GM12878 (cell line): ENCODE measurements around the gene OLA1. TPM values are rescaled to one million over a fixed set of nuclear protein-coding genes. Genes with fewer than 3 reads are reported as not detected.

Experiments
- ATAC-seq: fragments of 200-7000 bp; cut with Tn5 transposase; 3 replicates; pipeline ENCODE4 v1.9.1; 2020; ENCODE audit warnings: mild to moderate bottlenecking, moderate library complexity
- BruUV-seq: library from RNA; stranded (reverse); fragments of 400-500 nt; replicated peaks from 2 replicates; lab custom pipeline; 2021; lab: Mats Ljungman, UMichigan
- CTCF ChIA-PET: fragments of 300-600 bp; sonication (Branson Sonifier 250); formaldehyde crosslinking; extraction: SDS; loops from one replicate; lab custom pipeline; 2021; ENCODE audit warnings: inconsistent platforms; lab: Yijun Ruan, JAX
- POLR2A ChIA-PET: fragments of 350-600 bp; formaldehyde crosslinking; extraction: SDS; loops from one replicate; lab custom pipeline; 2021; ENCODE audit warnings: inconsistent platforms; lab: Charles Lee
- RAD21 ChIA-PET: fragments of 300-600 bp; sonication (Branson Sonifier 250); formaldehyde crosslinking; loops from one replicate; lab custom pipeline; 2023; ENCODE audit warnings: antibody characterized with exemption; ENCODE audit not compliant: unreplicated experiment; lab: Charles Lee
- SMC1A ChIA-PET: fragments of 300-600 bp; sonication (Branson Sonifier 250); formaldehyde crosslinking; loops from one replicate; lab custom pipeline; 2023; ENCODE audit not compliant: unreplicated experiment, uncharacterized antibody; lab: Charles Lee
- DNase-seq: peaks from one replicate; pipeline ENCODE4 v3.0.0-alpha.2; 2011; ENCODE audit warnings: low read depth, low spot score
- FAIRE-seq: peaks from 3 replicates; lab custom pipeline; 2011; peaks lifted over from hg19 to GRCh38; lab: Jason Lieb, UNC
- H2AFZ ChIP-seq: 2 replicates; pipeline ENCODE4 v1.6.0; 2011; ENCODE audit warnings: low read depth, low read length, control low read depth; ENCODE audit not compliant: control insufficient read depth
- H3K27ac ChIP-seq: 2 replicates; pipeline ENCODE4 v1.5.1; 2011; ENCODE audit warnings: control low read depth; ENCODE audit not compliant: control insufficient read depth, insufficient read depth
- H3K27me3 ChIP-seq, 2 experiments: replicated peaks in 1 of 2; 2 replicates each; pipeline versions ENCODE4 v1.6.0 to v1.6.1; 2011; ENCODE audit warnings: low read length in 1 of 2; ENCODE audit not compliant: control insufficient read depth in 2 of 2, insufficient read depth in 2 of 2
- H3K36me3 ChIP-seq, 2 experiments: 2 replicates each; pipeline ENCODE4 v1.5.1; 2011; ENCODE audit warnings: low read length in 1 of 2; ENCODE audit not compliant: control insufficient read depth in 2 of 2, insufficient read depth in 2 of 2
- H3K4me1 ChIP-seq: 2 replicates; pipeline ENCODE4 v1.6.1; 2011; ENCODE audit warnings: mild to moderate bottlenecking, low read length, moderate library complexity, mixed read lengths; ENCODE audit not compliant: control insufficient read depth, insufficient read depth
- H3K4me2 ChIP-seq: 2 replicates; pipeline ENCODE4 v1.6.0; 2011; ENCODE audit warnings: control low read depth; ENCODE audit not compliant: control insufficient read depth, insufficient read depth
- H3K4me3 ChIP-seq: fragments of 200-600 bp; sonication (generic); 2 replicates; pipeline ENCODE4 v1.5.1; 2016
- H3K79me2 ChIP-seq: 2 replicates; pipeline ENCODE4 v1.6.0; 2011; ENCODE audit warnings: low read length; ENCODE audit not compliant: control insufficient read depth, insufficient read depth
- H3K9ac ChIP-seq: 2 replicates; pipeline ENCODE4 v1.8.0; 2011; ENCODE audit warnings: low read length, control low read depth, mixed read lengths; ENCODE audit not compliant: control insufficient read depth, insufficient read depth
- H3K9me3 ChIP-seq: replicated peaks from 3 replicates; pipeline ENCODE4 v1.5.1; 2011; ENCODE audit warnings: mild to moderate bottlenecking, low read length; ENCODE audit not compliant: control insufficient read depth, insufficient read depth
- H4K20me1 ChIP-seq: 2 replicates; pipeline ENCODE4 v1.6.0; 2011; ENCODE audit not compliant: control insufficient read depth, insufficient read depth
- CTCF ChIP-seq, 3 experiments: IDR thresholded peaks in 2 of 3; conservative IDR thresholded peaks in 1 of 3; 2 replicates each; pipeline ENCODE4 v1.5.1; 2011; ENCODE audit warnings: low read depth in 3 of 3, low read length in 3 of 3, mild to moderate bottlenecking in 3 of 3, control low read depth in 2 of 3, moderate library complexity in 2 of 3, inconsistent platforms in 1 of 3, mixed read lengths in 1 of 3; ENCODE audit not compliant: control insufficient read depth in 2 of 3, insufficient read depth in 1 of 3; ENCODE audit errors: extremely low read depth in 1 of 3
- HDAC2 ChIP-seq: fragments of 200-600 bp; sonication (generic); IDR thresholded peaks from 2 replicates; pipeline ENCODE4 v1.6.1; 2017
- IKZF1 ChIP-seq: fragments of 450-650 bp; conservative IDR thresholded peaks from 2 replicates; pipeline ENCODE4 v1.6.1; 2017; ENCODE audit warnings: antibody characterized with exemption, mild to moderate bottlenecking
- IRF3 ChIP-seq: fragments of 450-650 bp; IDR thresholded peaks from 2 replicates; pipeline ENCODE4 v1.6.1; 2014; ENCODE audit warnings: mild to moderate bottlenecking
- KDM1A ChIP-seq: fragments of 200-600 bp; sonication (generic); IDR thresholded peaks from 2 replicates; pipeline ENCODE4 v1.6.1; 2016; ENCODE audit warnings: borderline replicate concordance
- NFYB ChIP-seq: IDR thresholded peaks from 2 replicates; pipeline ENCODE4 v1.6.1; 2011; ENCODE audit warnings: low read depth, mild to moderate bottlenecking, low read length, improper control_type of control experiment, moderate library complexity; ENCODE audit not compliant: insufficient read depth
- NR2C1 ChIP-seq: fragments of 450-650 bp; IDR thresholded peaks from 2 replicates; pipeline ENCODE4 v1.6.1; 2017; ENCODE audit warnings: antibody characterized with exemption, mild to moderate bottlenecking, moderate library complexity
- PAX5 ChIP-seq: IDR thresholded peaks from 2 replicates; pipeline ENCODE4 v1.6.1; 2011; ENCODE audit warnings: low read depth, low read length, borderline replicate concordance
- RCOR1 ChIP-seq: conservative IDR thresholded peaks from 2 replicates; pipeline ENCODE4 v1.6.1; 2012; ENCODE audit warnings: low read depth, low read length, improper control_type of control experiment
- WGBS: methylation state at CpG from one replicate; pipeline ENCODE4 v1.1.6; 2016; ENCODE audit warnings: low lambda C conversion rate; ENCODE audit not compliant: insufficient replicate concordance, insufficient coverage; ENCODE audit errors: missing lambda C conversion rate; 5-methylcytosine and 5-hydroxymethylcytosine counted together
- in situ Hi-C: fragments of 300-500 bp; cut with MboI; formaldehyde crosslinking; loops from 9 replicates; pipeline ENCODE4 v1.14.3; 2018; ENCODE audit warnings: mixed read lengths
- intact Hi-C: fragments of 100-400 bp; cut with micrococcal nuclease; formaldehyde crosslinking; loops from one replicate; pipeline ENCODE4 v1.14.2; 2022; ENCODE audit not compliant: unreplicated experiment
- polyA plus RNA-seq, 11 experiments: library from polyadenylated mRNA; depleted of rRNA in 4 of 11; unstranded in 6 of 11; stranded (reverse) in 5 of 11; fragments of >200 nt; fragmentation: Nextera tagmentation in 4 of 11; fragmentation: Illumina TruSeq in 1 of 11; extraction: Ambion mirVana in 4 of 11; extraction: Trizol in 1 of 11; gene quantifications; 1 replicate in 1 of 11; 2 replicates in 10 of 11; pipeline versions ENCODE4 v1.2.1 to v1.2.3, GENCODE V29; 2011 to 2016; ENCODE audit warnings: inconsistent platforms in 2 of 11, missing spikeins in 2 of 11, low read depth in 1 of 11
- total RNA-seq, 4 experiments: library from RNA; depleted of rRNA in 3 of 4; stranded (reverse); fragments of >200 nt in 3 of 4; fragmentation: Illumina TruSeq in 1 of 4; extraction: Trizol in 1 of 4; gene quantifications; 2 replicates each; pipeline versions ENCODE4 v1.2.1 to v1.2.3, GENCODE V29; 2013 to 2021
- TF ChIP-seq, protein P1 (sequence below): fragments of 450-650 bp; IDR thresholded peaks from 2 replicates; pipeline ENCODE4 v1.6.1; 2018; ENCODE audit warnings: mild to moderate bottlenecking, low read depth, moderate library complexity; ENCODE audit not compliant: partially characterized antibody

The OLA1 gene
- total and polyA plus RNA-seq, 10 of the 15 experiments (the other 5 are each of a cell fraction or from before 2014, with no cell fraction given) = 107 to 238 (median 142) TPM

- no peak for ATAC-seq
- Histone ChIP-seq H3K4me2 (no peak overlapping the region), H3K4me3 (no peak overlapping the region), H3K4me1 (no peaks in the 10 kb centered on the region), H4K20me1 (no peaks in the 10 kb centered on the region), H3K36me3 (peaks cover 0 to 2% of the 10 kb centered on the region in 2 experiments; a peak in 2 of 4 replicates), H3K27ac (no peak overlapping the region), H3K9ac (no peak overlapping the region), H2AFZ (no peak overlapping the region), H3K79me2 (peaks cover 5% of the 10 kb centered on the region), H3K27me3 (no peaks in the 10 kb centered on the region), H3K9me3 (no peaks in the 10 kb centered on the region)
- ChIA-PET RAD21 (no interaction called here), SMC1A (interaction anchor here (2.0 kb wide), 1 partner anchor 9 kb away, joined by 6 read pairs; no protein-coding TSS in a partner anchor), POLR2A (no interaction called here), CTCF (no interaction called here)
- TF ChIP-seq NFYB (no peak), KDM1A (no peak), PAX5 (no peak), CTCF (IDR thresholded peaks at IDR 0.05 in 2 of 3, conservative IDR thresholded peaks at IDR 0.05 in 1 of 3; ENCODE audit: control insufficient read depth in 2 of 3, extremely low read depth in 1 of 3, insufficient read depth in 1 of 3, low read depth in 3 of 3, low read length in 3 of 3) (no peak), NR2C1 (no peak)
- DNase-seq = no peak
- no peak for FAIRE-seq
- 97% methylated on average over 2 of the region's 2 CpGs for WGBS
- in situ Hi-C loops (no loop called here), intact Hi-C loops (no loop called here)
- no TSS peak for BruUV-seq
Measured at GRCh38 chr2:174205562-174205961, 42.8 kb downstream of the OLA1 start.

DNA sequence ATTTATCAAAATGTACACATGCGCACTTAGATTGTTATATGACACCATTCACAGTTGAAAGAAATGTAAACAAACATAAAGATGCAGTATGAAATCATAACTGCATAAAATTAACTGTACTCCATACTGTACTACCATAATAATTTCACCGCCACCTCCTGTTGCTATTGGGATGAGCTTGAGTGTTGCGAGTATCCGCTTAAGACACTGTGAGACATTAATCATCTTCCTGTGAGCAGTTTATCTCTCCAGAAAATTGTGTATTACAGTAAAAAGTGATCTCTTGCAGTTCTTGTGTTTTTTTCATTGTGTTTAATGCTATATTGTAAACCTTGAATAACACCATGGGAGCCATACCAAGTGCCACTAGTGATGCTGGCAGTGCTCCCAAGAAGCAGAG is 46.1 kb downstream of the OLA1 start:
- in situ Hi-C loops = no loop called here
- ChIA-PET SMC1A (interaction anchor here (0.7 to 1.6 kb wide), 3 partner anchors 10 to 40 kb away, joined by 3 to 6 read pairs (median 3); no protein-coding TSS in a partner anchor), CTCF (no interaction called here), RAD21 (no interaction called here), POLR2A (no interaction called here)
- WGBS = 100% methylated on average over 4 of the region's 4 CpGs
- Histone ChIP-seq H3K27me3 (no peaks in the 10 kb centered on the region), H3K27ac (no peak overlapping the region), H4K20me1 (no peaks in the 10 kb centered on the region), H3K4me1 (no peaks in the 10 kb centered on the region), H3K79me2 (peaks cover 5% of the 10 kb centered on the region), H3K9ac (no peak overlapping the region), H3K4me2 (no peak overlapping the region), H3K4me3 (no peak overlapping the region), H2AFZ (no peak overlapping the region), H3K36me3 (peaks cover 0 to 5% of the 10 kb centered on the region in 2 experiments; a peak in 2 of 4 replicates), H3K9me3 (no peaks in the 10 kb centered on the region)
- FAIRE-seq = no peak
- no TSS peak for BruUV-seq
- intact Hi-C loops = no loop called here
- DNase-seq = no peak
- no peak for ATAC-seq
- TF ChIP-seq IKZF1 (no peak), RCOR1 (no peak), HDAC2 (no peak), IRF3 (no peak)
- TF ChIP-seq, protein P1, sequence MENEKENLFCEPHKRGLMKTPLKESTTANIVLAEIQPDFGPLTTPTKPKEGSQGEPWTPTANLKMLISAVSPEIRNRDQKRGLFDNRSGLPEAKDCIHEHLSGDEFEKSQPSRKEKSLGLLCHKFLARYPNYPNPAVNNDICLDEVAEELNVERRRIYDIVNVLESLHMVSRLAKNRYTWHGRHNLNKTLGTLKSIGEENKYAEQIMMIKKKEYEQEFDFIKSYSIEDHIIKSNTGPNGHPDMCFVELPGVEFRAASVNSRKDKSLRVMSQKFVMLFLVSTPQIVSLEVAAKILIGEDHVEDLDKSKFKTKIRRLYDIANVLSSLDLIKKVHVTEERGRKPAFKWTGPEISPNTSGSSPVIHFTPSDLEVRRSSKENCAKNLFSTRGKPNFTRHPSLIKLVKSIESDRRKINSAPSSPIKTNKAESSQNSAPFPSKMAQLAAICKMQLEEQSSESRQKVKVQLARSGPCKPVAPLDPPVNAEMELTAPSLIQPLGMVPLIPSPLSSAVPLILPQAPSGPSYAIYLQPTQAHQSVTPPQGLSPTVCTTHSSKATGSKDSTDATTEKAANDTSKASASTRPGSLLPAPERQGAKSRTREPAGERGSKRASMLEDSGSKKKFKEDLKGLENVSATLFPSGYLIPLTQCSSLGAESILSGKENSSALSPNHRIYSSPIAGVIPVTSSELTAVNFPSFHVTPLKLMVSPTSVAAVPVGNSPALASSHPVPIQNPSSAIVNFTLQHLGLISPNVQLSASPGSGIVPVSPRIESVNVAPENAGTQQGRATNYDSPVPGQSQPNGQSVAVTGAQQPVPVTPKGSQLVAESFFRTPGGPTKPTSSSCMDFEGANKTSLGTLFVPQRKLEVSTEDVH = no peak
